CD4-positive, alpha-beta T cell treated with Interleukin-12 subunit alpha and Interleukin-12 subunit beta, for 1 hour (primary cell): ENCODE data around the gene LYSMD1.
A peak's percentile ranks its signal among the peaks of the same experiment; 100 is the strongest.

ENCODE experiments used
- DNase-seq: peaks from one replicate; pipeline ENCODE4 v3.0.0-alpha.2; 2020

LYSMD1 gene

DNA sequence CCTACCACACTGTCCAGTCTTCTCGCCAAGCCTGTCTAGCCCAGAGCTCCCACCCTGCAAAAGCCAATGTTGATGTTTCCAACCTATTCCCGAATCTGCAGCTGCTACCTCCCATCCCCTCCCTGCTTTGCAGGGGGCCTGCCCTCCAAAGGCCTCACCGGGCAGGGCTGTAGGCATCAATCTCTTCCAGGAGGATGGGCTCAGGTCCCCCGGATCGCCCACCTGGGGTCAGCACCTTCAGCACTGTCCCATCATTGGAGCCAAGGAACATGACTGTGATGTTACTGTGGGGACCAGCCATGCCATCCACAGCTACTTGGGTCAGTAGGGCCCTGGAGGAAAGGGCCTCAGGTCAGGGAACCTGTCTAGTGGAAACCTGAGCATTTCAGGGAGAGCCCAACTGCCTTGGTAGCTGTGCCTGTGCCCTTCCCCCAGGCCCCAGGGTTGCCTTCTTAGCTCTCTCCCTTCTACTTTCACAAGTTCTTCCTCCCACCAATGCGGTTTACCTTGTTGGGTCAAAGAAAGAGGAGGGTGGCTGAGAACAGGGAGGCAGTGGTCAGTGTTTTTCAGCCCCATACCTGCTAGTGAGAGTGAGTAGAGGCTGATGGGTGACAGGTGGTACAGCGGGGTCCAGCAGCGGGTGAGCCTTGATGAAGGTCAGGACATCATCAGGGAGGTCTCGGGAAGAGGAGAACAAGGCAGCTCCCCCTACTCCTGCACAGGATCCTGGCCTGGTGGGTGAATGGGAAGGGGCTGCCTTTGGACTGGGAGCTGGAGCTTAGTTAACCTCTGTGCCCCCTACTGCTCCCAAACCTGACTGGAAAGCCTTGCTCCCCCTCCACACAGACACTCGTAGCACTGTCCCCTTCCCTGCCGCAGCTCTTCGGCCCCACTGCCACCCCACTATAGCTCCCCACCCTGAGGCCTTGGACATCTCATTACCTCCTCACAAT lies 30.0 kb downstream of the LYSMD1 start:
- no peak for DNase-seq

DNA sequence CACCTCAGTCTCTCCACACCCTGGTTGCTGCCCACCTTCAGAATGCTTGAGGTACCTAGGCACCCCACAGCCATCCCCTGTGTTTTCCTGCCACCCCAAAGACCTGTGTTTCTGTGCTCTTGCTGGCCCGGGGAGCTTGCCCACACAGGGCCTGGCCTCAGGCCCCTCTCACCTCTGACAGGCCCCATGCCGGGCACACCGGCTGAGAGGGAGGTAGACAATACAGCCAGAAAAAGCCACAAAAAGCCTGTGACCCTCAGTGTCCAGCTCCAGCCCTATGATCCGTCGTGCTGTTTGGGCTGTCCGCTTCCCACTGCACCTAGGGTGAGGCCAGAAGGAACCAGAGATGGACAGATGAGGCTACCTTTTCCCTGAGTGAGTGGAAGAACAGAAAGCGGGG lies 30.7 kb downstream of the LYSMD1 start:
- DNase-seq = no peak

DNA sequence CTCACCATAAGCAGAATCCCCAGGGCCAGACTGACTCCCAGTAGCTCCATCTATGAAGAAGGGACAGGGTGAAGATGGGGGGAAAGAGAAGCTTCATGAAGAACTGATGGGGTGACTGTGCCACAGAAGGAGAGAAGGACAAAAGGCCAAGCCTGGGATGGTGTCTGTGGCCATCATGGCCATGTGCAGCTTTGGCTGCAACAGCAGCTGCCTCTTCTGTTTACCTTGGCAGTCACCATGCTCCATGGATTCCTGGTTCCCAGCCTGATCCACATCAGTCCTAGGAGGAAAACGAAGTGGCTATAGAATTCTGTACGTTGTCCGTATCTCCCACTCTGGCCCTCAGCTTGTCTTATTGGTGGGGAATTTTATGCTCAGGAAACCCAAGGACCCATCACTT lies 31.3 kb downstream of the LYSMD1 start:
- no peak for DNase-seq

DNA sequence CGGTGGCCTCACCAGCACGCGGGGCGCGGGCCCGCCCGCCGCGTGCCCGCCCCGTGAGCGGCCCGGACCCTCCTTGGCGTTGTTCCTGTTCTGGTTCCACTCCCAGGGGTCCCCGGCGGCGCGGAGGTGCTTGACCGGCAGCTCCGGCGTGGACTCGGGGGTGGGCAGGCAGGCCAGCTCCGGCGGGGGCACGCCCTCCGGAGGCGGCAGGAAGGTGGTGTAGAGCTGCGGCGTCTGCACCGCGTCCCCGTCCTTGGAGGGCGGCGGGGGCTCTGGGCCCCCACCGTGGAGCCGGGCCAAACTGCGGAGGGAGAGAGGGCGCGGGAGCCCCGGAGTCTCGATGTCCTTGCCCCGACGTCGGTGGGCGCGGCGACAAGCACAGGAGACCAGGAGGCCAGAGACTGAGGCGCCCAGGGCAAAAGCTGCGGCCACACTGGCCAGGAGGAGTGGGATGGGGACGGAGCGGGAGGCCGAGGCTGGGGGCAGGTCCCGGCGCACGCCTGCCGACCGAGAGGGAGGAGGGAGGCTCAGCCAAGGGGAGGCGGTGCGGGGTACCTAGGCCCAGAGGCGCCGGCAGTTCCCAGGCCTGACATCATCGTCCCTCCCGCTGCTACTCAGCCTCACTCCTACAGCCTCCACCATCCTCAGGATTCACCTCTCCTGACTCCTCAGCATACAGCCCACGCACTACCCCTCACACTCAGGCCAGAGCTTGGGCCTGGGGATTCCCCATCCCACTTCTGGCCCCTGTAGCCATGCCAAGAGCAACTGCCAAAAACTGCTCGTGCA lies 32.5 kb downstream of the LYSMD1 start:
- DNase-seq = no peak

DNA sequence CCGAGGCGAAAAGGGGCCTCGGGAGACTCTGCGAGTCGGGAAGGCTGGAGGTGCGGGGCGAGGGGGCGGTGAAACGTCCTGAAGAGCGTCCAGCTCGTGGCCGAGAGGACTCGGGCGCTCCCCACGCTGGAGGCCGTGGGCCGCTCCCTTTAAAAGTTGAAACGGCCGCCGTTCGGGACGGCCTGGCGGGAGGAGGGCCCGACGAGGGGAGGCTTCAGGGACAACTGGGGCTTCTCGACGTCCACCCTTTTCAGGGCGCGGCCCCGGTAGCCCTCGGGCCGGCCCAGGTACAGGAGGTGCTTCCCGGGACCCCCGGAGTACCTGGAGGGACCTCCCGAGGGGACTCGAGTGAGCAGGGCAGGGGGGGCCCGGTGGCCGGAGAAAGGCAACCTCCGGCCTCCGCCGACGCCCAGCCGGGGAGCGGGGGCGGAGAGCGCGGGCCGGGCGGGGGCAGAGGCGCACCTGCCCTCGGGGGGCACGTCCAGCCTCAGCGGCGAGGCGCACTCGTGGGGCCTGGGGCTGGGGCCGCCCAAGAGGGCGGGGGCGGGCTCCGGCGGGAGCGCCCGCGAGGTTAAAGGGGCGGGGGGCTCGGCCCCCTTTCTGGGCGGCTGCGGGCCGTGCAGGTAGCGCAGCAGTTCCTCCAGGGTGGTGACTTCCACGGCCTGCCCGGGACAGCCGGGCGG lies 33.2 kb downstream of the LYSMD1 start:
- no peak for DNase-seq

DNA sequence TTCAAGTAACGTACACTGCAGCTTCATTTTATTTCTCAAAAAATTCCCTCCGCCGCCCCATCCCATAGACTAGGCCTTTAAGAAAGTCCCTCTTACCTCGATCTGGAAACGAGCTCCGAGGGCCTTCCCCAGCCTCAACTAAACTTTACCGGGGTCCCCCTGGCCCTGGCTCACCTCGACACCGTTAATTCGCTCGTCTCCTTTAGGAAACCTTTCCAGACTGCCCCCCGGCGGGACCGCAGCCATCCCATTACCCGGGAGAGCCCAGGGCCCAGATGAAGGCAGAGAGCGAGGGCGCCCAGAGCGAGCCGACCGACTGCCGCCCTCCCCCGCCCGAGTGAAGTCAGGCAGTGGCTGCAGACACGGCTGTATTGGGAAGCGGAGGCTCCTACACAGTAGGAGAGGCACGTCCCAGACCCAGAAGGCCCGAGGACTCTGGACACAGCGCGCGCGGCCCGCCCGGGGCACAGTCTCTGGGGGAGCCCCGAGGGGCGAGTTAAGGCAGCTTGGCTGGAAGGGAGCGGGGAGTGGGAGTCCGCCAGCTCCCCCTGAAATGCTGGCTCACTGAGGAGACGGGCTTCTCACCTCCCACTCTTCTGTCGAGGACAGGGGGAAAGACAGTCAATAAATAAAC lies 33.9 kb downstream of the LYSMD1 start:
- DNase-seq = no peak

DNA sequence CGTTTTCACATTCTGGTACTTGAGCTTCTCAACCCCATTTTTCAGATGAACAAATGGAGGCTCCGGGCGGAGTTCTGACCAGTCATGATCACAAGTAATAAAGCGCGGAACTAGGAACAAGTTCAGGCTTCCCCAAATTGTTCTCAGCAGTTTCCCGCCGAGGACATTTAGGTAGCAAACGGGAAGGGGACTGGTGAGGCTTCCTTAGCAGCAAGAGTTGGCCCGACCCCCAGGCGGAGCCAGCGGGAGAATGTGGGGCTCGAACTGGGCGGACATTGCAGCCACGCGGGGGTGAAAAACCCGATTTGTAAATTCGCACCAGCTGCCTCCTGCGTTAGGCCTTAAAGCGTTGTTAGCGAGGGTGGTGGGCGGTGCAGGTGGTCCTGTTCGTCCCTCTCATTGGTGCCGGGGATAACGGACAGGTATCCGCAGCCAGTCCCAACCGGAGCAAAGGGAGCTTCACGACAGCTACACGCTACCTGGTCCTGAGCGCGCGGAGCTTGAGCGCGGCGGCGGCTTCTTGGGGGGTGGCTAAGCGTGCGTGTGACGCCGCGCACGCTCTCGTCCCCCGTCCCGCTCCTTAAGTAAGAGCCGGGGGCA lies 34.6 kb downstream of the LYSMD1 start:
- peak; percentile 76 for DNase-seq

DNA sequence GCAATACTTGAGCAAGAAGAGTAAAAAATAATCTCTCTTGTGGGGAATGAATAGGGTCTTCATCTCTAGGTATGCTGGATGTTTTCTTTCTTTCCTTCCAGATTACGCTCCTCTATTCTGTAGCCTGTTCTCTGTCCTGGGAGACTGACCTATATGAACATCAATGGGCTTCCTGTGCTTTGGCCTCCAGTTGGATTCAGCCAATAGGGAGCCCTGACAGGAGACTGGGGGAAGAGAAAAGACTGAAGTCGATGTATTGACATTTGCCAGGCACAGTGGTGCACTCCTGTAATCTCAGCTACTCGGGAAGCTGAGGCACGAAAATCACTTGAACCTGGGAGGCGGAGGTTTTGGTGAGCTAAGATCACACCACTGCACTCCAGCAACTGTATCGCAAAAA lies 36.9 kb downstream of the LYSMD1 start:
- DNase-seq = no peak

DNA sequence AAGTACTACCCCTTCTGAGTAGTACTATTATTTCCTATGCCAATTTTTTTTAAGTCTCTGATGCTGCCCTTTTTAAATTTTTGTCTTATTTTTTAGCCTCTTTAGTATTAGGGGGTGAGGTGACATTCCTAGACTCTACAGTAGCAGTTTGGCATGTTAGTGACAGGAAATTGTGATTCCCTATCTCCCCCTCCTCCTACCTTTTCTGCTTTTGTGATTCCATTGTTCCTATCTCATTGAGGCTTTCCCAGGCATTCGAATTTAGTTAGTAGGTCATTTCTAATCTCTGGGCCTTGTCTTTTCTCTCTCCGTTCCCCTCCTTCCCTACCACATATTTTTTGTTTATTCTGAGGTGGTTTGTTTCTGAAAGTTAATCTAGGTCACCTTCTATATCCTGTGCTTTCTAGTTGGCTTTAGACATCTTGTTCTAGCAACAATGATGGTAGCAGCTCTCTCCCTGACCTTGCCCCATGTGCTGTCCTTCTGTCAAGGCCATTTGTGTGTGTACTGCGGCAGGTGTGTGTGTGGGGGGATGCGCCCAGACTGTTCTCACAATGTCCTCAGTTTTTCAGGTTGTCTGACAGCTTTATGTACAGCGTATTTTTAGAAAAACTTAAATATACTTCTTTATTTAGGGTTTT lies 40.8 kb downstream of the LYSMD1 start:
- DNase-seq = no peak

DNA sequence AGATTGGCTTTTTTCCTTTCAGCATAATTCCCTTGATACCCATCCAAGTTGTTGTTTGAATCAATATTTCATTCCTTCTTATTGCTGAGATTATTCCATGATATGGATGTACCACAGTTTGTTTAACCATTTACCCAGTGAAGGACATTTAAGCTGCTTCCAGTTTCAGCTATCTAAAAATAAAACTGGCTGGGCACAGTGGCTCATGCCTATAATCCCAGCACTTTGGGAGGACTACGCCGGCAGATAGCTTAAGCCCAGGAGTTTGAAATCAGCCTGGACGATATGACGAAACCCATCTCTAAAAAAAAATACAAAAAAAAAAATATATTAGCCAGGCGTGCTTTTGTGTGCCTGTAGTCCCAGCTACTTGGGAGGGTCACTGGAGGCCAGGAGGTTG lies 51.8 kb downstream of the LYSMD1 start:
- DNase-seq = no peak
